B cell (primary cell): ENCODE measurements around the gene ATXN1.

ENCODE experiments used
- CTCF ChIP-seq: fragments of 200-600 bp; IDR thresholded peaks from one replicate; pipeline ENCODE4 v1.8.0; 2022; ENCODE audit warnings: antibody characterized with exemption, mild to moderate bottlenecking
- EZH2 ChIP-seq: IDR thresholded peaks from 2 replicates; pipeline ENCODE4 v1.6.1; 2012; ENCODE audit warnings: borderline replicate concordance, low read depth, mild to moderate bottlenecking, moderate library complexity, low read length; ENCODE audit not compliant: insufficient read depth, poor library complexity, severe bottlenecking

GRCh38 chr6:16618962-16619361 is 142.3 kb downstream of the ATXN1 start:
- TF ChIP-seq CTCF (no peak), EZH2 (no peak)
